DND-41 (cell line): ENCODE results near the gene ADAMTS13.

Source experiments
- CTCF ChIP-seq: IDR thresholded peaks from 2 replicates; pipeline ENCODE4 v1.5.1; 2012; ENCODE audit warnings: borderline replicate concordance, low read length, moderate library complexity, mild to moderate bottlenecking; ENCODE audit not compliant: poor library complexity, severe bottlenecking; ENCODE audit errors: extremely low read depth
- EZH2 ChIP-seq: IDR thresholded peaks from 3 replicates; pipeline ENCODE4 v1.6.1; 2012; ENCODE audit warnings: borderline replicate concordance, low read depth, mild to moderate bottlenecking, moderate library complexity, low read length, inconsistent platforms; ENCODE audit not compliant: severe bottlenecking

DNA sequence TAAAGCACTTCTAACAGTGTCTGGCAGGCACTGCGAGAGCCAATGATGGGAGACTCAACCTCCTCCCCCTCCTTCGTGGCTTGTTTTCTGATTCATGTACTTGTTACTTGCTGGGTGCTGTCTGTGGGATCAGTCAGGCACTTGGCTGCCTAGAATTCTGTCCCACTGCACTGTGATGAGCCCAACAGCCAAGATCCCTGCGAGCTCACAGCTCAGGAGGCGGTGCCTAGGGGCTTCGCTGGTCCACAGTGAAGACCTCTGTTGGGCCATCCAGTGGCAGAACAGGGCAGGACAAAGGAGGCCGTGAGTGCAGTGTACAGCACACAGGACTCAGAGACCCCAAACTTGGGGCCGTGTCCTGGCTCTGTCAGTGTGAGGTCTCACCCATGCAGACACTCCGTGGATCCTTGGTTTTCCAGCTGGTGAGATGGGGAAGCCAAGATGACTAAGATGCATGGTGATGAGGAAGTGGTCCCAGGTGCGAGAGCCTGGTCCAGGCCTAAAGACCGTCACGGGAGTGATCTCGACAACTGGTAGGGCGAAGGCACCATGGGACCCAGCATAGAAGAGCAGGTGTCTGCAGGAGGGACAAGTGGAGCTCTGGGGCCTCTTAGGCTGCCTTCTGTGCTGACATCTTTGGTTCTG lies 83.1 kb downstream of the ADAMTS13 start:
- TF ChIP-seq CTCF, result no peak
- no peak for TF ChIP-seq EZH2
